Measurements from ENCODE around the gene PCSK7.

The PCSK7 gene

GRCh38 chr11:117181586-117182550, 50.0 kb downstream of the PCSK7 start:
- DNase-seq, result no peak

DNA sequence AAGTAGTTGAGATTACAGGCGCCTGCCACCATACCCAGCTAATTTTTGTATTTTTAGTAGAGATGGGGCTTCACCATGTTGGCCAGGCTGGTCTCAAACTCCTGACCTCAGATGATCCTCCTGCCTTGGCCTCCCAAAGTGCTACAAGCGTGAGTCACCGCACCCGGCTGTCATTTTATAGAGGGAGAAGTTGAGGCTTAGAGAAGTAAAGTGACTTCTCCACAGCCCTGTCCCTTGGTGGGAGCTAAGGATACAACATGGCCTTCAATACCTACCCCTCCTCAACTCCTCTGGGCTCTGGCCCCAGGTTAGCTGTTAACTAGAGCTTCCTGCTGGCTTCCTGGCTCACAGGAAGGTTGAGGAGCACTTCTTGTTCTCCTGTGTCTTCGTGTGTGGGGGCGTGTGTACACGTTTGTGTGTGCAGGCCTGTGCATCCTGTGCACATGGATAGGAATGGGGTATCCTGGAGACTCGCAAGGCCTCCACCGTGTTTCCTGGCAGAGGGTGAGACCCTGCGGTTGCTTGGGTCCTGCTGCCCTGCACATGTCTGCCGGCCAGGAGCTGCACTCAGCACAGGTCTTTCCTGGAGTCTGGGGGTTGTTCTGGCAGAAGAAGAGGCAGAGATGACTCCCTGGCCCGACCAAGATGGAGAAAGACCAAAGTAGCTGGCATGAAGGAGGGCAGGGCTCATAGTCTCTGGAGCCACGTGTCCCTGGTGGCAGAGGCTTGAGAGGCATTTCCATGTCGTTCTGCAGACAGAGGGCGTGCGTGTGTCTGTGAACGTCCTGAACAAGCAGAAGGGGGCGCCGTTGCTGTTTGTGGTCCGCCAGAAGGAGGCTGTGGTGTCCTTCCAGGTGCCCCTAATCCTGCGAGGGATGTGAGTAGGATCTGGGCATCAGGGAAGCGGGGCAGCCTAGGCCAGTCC, 51.0 kb downstream of the PCSK7 start:
- no peak for DNase-seq

GRCh38 chr11:117180020-117180419, 51.9 kb downstream of the PCSK7 start:
- DNase-seq, result no peak

DNA sequence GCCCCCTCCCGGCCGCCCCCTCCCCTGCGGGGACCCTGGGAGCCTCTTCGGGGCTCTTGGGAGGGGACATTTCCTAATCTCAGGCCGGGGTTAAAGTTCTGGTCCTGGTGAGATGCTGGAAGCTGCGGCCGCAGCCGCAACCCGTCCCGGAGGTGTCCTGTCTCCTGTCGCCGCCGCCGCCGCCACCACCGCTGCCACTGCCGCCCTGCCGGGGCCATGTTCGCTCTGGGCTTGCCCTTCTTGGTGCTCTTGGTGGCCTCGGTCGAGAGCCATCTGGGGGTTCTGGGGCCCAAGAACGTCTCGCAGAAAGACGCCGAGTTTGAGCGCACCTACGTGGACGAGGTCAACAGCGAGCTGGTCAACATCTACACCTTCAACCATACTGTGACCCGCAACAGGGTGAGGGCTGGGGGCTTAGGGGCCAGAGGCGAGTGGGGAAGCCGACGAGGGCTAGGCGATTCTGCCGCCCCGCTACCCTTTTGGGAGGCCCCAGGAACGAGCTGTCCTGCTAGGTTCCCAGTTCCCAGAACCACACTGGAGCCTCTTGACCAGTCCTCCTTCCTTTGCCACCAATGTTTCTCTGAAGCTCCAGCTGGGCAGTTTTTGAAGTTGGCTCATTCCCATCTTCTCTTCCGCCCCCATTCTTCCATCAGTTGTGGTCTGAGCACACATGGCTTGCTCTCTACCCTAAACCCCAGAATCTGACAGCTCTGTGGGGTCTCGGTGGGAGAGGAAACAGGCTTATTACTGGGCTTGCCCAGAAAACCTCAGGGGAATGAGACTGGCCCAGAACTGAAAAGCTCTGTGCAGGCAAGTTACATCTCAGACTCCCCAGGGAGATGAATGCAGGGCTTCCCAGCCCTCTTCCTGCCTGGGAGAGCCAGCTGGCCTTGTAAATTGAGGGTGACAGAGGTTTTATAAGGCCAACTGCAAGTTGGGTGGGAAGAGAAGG, 52.5 kb downstream of the PCSK7 start:
- no peak for DNase-seq

- peak; percentile 48 for DNase-seq
These were observed 53.5 kb downstream of the PCSK7 start, which contains the start of gene SIDT2 for GRCh38 chr11:117178210-117179034. Gene SIDT2 (plus strand): TSS chr11:117178743. CDS start chr11:117179264, 521 bp downstream.

DNA sequence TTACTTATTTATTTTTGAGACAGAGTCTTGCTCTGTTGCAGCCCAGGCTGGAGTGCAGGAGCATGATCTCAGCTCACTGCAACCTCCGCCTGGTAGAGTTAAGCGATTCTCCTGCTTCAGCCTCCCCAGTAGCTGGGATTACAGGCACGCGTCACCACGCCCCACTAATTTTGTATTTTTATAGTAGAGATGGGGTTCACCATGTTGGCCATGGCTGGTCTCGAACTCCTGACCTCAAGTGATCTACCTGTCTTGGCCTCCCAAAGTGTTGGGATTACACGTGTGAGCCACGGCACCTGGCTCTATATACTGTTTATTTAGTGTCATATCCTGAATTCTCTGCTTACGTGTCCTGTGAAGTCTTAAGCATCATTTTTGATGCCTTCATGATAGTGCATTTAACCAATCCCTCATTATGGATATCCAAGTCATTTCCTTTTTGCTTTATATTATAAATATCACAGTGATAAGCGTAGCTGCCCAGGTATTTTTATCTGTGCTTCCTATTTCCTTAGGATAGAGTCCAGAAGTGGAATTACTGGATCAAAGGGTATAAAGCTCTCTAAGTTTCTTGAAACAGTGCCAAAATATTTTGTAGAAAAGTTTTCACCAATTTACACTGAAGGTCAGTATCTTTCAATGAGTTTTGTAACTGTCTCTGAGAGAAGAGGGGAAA, 54.2 kb downstream of the PCSK7 start:
- DNase-seq, result no peak

- no peak for DNase-seq
These were observed 55.7 kb downstream of the PCSK7 start for GRCh38 chr11:117176186-117176585.

DNA sequence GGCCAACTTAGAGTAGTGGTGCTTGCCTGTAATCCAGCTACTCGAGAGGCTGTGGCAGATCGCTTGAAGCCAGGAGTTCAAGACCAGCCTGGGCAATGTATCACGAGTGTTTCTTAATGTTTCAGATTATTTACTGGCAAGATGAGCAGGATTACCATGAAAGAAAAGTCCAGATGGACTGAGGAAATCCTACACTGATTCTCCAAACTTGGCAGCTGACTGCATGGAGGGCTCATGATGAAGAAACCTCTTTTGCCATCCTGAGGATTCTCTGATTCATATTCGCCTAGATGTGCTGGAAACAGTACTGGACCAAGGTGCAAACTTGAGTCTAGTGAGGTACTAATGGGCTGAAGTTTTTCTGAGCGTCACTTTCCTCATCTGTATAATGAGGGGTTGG, 56.1 kb downstream of the PCSK7 start:
- no peak for DNase-seq

DNA sequence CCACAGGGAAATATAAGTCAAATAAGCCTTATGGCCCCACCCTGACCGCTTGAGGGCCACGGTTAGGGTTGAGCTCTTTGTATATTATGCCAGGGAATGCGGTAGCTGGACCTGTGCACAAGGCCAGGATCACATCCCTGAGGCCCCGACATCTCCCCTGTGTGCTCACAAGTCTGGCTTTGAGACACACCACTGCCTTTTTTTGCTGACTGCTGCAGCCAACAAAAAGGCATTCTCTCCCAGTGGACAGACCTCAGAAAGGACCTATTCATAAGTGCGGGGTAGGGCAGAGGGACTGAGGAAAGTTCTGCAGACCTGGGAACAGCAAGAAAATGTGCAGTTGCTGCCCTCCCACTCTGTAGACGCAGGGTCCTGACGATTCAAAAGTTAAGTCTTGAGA, 56.8 kb downstream of the PCSK7 start:
- DNase-seq, result no peak

DNA sequence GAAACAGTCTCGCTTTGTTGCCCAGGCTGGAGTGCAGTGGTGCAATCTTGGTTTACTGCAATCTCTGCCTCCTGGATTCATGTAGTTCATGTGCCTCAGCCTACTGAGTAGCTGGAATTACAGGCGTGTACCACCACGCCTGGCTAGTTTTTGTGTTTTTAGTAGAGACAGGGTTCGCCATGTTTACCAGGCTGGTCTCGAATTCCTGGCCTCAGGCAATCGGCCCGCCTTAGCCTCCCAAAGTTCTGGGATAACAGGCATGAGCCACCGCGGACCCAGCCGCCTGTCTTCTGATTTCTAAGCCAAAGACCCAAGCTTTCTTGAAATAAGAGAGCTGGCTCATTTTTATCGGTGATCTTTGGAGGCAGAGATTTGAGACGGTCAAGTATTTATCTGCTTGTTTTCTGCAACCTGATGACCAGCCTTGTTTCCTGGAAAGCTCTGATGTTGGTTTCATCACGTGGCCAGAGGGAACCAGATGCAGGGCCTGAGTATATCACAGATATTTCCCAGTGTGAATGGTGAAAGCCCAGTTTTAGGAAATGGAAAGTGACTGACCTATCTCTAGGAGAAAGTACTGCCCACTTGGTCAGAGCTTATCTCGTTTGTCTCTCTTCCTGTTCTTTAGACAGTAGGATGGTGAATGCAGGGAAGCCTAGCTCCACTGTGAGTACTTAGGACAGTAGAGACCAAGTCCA, 59.0 kb downstream of the PCSK7 start:
- no peak for DNase-seq

GRCh38 chr11:117171404-117172061, 60.3 kb downstream of the PCSK7 start:
- no peak for DNase-seq

DNA sequence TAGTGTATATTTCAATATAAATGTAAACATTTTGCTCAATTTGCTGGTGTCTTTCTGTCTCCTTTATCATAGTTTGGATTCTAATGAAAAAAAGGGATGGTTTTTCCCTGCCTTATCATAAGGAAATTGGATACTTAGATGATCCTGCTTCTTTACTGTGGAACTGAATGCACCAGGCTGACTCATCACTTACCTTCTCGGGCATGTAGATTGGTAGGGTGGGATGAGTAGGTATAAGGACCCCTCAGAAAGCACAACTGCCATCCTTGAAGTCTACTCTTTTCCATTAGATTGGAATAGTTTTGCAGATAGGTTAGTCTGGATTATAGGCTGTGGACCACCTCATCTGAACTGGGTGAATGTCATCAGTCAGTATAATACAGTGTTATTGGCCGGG, 60.9 kb downstream of the PCSK7 start:
- no peak for DNase-seq

DNA sequence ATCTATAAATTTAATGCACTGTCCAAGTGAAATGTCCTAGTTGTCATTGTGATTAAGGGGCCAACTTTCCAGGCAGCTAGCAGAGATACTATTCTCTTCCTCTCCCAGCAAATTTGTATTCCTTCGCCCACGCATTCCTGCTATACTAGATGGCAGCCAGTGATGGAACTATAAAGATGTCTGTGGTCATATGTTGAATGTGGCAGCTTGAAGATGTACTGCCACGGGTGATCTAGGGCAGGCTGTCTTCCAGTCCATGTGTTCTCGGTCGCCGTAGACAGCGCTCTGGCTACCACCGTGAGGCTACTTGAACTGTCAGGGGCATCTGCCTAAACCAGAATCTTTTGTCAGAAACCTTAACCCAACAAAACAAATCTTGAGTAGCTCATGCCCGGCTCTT, 61.7 kb downstream of the PCSK7 start:
- DNase-seq, result no peak

- DNase-seq, result no peak
These were observed 62.1 kb downstream of the PCSK7 start for GRCh38 chr11:117169736-117170135.

- DNase-seq, result no peak
These were observed 65.4 kb downstream of the PCSK7 start for GRCh38 chr11:117166491-117166890.

DNA sequence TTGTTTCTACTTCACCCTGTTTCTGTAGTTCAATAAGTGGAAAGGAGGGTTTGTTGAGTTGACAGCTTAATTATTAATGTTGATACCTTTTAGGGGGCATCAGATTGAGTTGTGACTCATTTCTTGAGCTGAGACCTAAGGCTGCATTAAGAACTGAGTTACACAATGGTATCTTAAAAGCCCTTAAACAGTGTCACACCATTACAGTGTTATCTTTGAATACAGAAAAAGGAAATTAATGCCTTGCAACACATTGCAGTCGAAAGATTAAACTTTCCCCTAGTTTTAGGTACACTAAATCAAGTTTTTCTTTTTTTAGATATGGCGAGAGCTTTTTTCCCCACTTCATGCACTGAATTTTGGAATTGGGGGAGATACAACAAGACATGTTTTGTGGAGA, 71.0 kb downstream of the PCSK7 start:
- no peak for DNase-seq

DNA sequence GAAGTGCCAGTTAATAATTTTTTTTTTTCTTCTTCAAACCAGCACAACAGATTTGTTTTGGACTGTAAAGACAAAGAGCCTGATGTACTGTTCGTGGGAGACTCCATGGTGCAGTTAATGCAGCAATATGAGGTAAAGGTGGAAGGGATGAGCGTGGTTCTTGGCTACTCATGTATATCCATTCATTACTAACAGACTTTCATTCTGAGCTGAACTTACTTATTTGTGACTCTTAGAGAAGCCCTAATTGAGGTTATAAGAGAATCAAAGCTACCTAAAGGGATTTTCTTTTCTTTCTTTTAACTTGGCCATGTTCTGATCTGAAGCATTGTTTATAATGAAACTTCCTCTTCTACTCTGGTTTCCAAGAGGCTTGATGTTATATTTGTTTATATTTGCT, 72.0 kb downstream of the PCSK7 start:
- DNase-seq, result no peak

DNA sequence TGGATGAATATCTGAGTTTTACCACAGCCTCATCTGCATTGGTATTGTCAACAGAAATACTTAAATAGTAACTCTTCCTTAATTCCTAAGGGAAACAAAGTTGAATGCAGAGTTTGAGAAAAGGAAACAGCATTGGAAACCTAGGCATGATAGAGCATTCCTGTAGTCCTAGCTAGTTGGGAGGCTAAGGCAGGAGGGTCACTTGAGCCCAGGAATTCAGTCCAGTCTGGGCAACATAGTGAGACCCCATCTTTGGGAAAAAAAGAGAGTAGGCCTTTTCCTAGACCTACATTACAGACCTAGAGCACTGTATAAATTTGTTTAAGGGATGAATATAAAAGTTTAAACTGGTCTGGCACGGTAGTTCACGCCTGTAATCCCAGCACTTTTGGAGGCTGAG, 74.4 kb downstream of the PCSK7 start:
- no peak for DNase-seq

DNA sequence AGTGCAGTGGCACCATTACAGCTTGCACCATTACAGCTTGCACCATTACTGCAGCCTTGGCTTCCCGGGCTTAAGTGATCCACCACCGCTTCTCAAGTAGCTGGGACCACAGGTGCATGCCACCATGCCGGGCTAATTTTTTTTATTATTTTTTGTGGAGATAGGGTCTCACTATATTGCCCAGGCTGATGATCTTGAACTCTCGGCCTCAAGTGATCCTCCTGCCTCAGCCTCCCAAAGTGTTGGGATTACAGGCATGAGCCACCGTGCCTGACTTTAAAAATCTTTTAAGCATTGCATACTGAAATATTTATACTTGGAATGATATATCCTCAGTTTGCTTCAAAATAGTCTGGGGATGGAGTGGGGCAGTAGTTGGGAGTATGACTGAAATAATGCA, 77.4 kb downstream of the PCSK7 start:
- no peak for DNase-seq

Data from NCI-H1436 treated with DMSO at 0.1 percent for 48 hours (cell line).